Stimulated activated CD8-positive, alpha-beta memory T cell treated with anti-CD3 and anti-CD28 coated beads, Interleukin-15, amount 100 ng/mL, for 4 hours (primary cell): Measurements from ENCODE around the gene TTC17.

ENCODE experiments used
- DNase-seq, 2 donors: peaks; one replicate each; pipeline ENCODE4 v3.0.0-alpha.2; 2020; ENCODE audit warnings: low read depth in 2 of 2

Gene TTC17

DNA sequence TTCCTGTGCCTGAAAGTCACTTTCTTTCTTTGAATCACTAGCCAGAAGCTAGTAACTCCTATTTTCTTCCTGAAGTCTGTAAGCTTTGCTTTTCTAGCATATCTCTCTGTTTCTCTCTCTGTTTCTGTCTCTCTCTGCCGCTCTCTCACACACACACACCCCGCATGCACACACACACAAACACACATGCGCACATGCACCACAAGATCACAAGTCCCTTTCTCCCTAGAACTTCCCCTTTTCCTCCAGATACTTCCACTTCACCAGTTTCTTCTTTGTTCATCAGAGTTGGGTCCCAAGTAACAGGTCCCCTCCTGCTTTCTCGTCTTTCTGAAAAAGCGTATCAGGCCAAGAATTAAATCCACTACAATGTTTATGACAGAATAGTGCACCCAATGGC, 173.3 kb downstream of the TTC17 start:
- no peak for DNase-seq

DNA sequence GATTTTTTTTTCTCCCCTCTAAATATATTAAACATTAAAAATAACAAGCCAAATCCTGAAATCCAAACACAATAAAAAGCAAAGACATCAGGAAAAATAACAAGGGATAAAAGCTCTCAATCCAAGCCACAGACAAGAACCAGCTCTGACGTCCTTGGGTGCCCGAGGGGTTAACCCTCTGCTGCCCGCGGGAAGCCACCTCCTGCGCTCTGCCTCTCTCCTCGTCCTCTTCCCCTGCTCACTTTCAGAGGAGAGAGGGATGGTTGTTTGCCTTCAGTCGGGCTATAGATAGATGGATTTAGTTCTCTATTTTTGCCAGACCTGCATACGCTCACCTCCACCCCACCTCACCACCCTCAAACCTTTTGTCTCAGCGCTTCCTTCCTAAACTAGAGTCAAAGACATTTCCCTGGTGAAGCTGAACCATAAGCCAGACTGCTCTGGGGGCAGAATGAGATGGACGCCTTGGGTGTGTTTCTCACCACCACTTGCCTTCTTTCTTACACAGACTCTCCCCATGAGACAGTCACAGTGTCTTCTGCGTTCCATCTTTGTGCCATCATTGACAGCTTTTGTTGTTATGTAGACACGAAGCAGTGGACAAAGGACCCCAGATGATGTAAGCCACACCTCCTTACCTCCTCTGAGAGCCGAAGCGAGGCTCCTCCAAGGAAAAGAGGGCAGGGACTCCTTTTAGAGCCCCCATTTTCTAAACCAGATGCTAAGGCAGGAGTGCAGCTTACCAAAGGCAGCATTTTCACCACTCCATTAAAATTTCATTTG, 179.3 kb downstream of the TTC17 start:
- no peak for DNase-seq

DNA sequence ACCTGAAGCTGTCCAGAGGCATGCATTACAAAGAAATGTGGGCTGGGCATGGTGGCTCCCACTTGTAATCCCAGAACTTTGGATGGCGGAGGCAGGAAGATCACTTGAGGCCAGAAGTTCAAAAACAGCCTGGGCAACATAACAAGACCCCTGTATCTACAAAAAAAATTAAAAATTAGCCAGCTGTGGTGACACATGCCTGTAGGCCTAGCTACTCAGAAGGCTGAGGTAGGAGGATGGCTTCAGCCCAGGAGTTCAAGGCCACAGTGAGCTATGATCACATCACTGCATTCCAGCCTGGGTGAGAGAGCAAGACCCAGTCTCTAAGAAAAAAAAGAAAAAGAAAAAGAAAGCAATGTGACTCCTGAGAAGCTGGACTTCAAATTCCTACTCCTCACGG, 183.3 kb downstream of the TTC17 start:
- DNase-seq, result no peak

DNA sequence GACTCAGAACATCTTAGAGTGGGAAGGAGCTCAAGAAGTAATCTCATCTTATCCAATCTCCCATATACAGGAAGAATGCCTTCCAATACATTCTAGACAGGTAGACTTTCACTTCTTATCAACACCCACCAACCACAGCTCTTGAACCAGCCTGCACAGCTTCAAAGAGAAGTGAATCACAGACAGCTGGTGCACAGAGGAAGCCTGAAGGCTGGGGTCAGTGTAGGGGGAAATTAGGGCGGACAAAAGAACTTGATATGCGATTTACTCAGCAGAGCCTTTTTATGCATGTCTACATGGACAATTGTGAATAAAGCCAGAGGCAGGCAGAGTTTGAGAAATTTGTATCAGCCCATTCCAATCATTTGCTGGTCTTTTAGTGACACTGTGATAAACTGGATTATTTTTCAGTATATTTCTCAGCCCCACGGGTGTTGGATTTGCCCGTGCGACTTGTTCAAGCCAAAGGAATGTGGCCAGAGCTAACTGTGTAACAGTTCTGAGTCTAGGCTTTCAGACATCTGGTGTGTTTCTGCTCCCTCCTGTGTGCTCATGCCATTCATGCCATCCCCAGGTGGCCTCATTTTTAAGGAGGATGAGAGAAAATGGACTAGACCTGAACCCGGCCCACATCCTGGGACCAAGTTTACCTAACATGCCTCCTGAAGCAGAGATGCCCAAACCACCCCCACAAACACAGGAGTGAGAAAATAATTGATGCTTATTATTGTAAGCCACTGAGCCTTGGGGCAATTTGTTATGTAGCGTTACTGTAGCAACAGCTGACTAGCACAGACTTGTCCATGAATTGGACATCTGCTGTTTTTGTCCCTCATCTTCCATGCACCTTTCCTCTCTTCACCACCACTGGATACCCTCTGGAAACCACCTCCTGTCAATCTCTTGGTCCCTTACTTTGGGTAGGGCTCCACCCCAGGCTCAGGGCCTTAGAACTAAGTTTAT, 184.3 kb downstream of the TTC17 start:
- DNase-seq, result no peak
